HTERT RPE-1 (cell line): ENCODE data around the gene ZC3H12D.
"Not testable (repeated sequence)": the region's sequence is repeated elsewhere in the genome, so short reads cannot be mapped to it uniquely, and the experiment has no call there.

Source experiments
- in situ Hi-C: fragments of 300-500 bp; cut with MboI; formaldehyde crosslinking; loops from 4 replicates; pipeline ENCODE4 v1.14.3; 2020; ENCODE audit warnings: low sequenced_read_pairs

The ZC3H12D gene

GRCh38 chr6:149444360-149445094 is 40.3 kb downstream of the ZC3H12D start:
- in situ Hi-C loops = not testable (repeated sequence)

- in situ Hi-C loops = no loop called here
Observed at GRCh38 chr6:149443411-149444181, 41.2 kb downstream of the ZC3H12D start.

- in situ Hi-C loops = no loop called here
Observed at GRCh38 chr6:149441740-149442139, 43.1 kb downstream of the ZC3H12D start.

GRCh38 chr6:149440735-149441671 is 43.8 kb downstream of the ZC3H12D start:
- in situ Hi-C loops = no loop called here

- in situ Hi-C loops = no loop called here
Observed at GRCh38 chr6:149439626-149440025, 45.2 kb downstream of the ZC3H12D start.

GRCh38 chr6:149438855-149439254 is 46.0 kb downstream of the ZC3H12D start:
- in situ Hi-C loops = no loop called here

- in situ Hi-C loops = no loop called here
Observed at GRCh38 chr6:149437212-149437611, 47.6 kb downstream of the ZC3H12D start.

GRCh38 chr6:149436647-149437046 is 48.2 kb downstream of the ZC3H12D start:
- in situ Hi-C loops = no loop called here

GRCh38 chr6:149435919-149436586 is 48.8 kb downstream of the ZC3H12D start:
- in situ Hi-C loops = no loop called here

GRCh38 chr6:149433881-149434280 is 50.9 kb downstream of the ZC3H12D start:
- in situ Hi-C loops = no loop called here

- in situ Hi-C loops = no loop called here
Observed at GRCh38 chr6:149433405-149433804, 51.4 kb downstream of the ZC3H12D start.

- in situ Hi-C loops = no loop called here
Observed at GRCh38 chr6:149431905-149432775, 52.7 kb downstream of the ZC3H12D start.

- in situ Hi-C loops = no loop called here
Observed at GRCh38 chr6:149429427-149430360, 55.1 kb downstream of the ZC3H12D start.

- in situ Hi-C loops = no loop called here
Observed at GRCh38 chr6:149428606-149429005, 56.2 kb downstream of the ZC3H12D start.

GRCh38 chr6:149425754-149426153 is 59.1 kb downstream of the ZC3H12D start:
- in situ Hi-C loops = no loop called here

- in situ Hi-C loops = no loop called here
Observed at GRCh38 chr6:149425224-149425623, 59.6 kb downstream of the ZC3H12D start.

- in situ Hi-C loops = no loop called here
Observed at GRCh38 chr6:149423964-149424440, 60.8 kb downstream of the ZC3H12D start.

- in situ Hi-C loops = no loop called here
Observed at GRCh38 chr6:149422581-149422980, 62.2 kb downstream of the ZC3H12D start.
